Naive thymus-derived CD8-positive, alpha-beta T cell (primary cell): ENCODE results near the gene HOXA1. TPM values are rescaled to one million over a fixed set of nuclear protein-coding genes. Genes with fewer than 3 reads are reported as not detected.

Experiments used
- ATAC-seq, 2 donors: fragments of 150-1000 bp; cut with Tn5 transposase in 1 of 2; sonication (Bioruptor Pico), chemical (Tn5 transposase) in 1 of 2; 1 replicate in 1 of 2; 2 replicates in 1 of 2; pipeline ENCODE4 v1.10.0; 2021; ENCODE audit warnings: mild to moderate bottlenecking in 2 of 2, moderate library complexity in 2 of 2
- POLR2A ChIA-PET: fragments of 350-600 bp; sonication (Branson Sonifier 250); formaldehyde crosslinking; loops from one replicate; lab custom pipeline; 2021; ENCODE audit warnings: antibody characterized with exemption; lab: Charles Lee
- DNase-seq, 10 donors: peaks; one replicate each; pipeline versions ENCODE4 v3.0.0 to v3.0.0-alpha.2; 2020 to 2022
- H3K27ac Mint-ChIP-seq, 10 donors: one replicate each; pipeline ENCODE4 v1.8.0; 2020 to 2022; ENCODE audit warnings: mild to moderate bottlenecking in 10 of 10, mixed read lengths in 10 of 10, moderate library complexity in 4 of 10, inconsistent platforms in 1 of 10
- H3K27me3 Mint-ChIP-seq, 5 donors: one replicate each; pipeline ENCODE4 v1.8.0; 2021 to 2022; ENCODE audit warnings: mixed read lengths in 5 of 5
- H3K36me3 Mint-ChIP-seq, 3 donors: one replicate each; pipeline ENCODE4 v1.8.0; 2020 to 2022; ENCODE audit warnings: mixed read lengths in 3 of 3, mild to moderate bottlenecking in 2 of 3, inconsistent platforms in 1 of 3
- H3K4me1 Mint-ChIP-seq, 4 donors: one replicate each; pipeline ENCODE4 v1.8.0; 2021 to 2022; ENCODE audit warnings: mixed read lengths in 4 of 4
- H3K4me3 Mint-ChIP-seq, 10 donors: one replicate each; pipeline ENCODE4 v1.8.0; 2020 to 2022; ENCODE audit warnings: mild to moderate bottlenecking in 10 of 10, mixed read lengths in 10 of 10, moderate library complexity in 6 of 10, inconsistent platforms in 1 of 10
- H3K9me3 Mint-ChIP-seq, 9 donors: one replicate each; pipeline ENCODE4 v1.8.0; 2020 to 2022; ENCODE audit warnings: mixed read lengths in 9 of 9, mild to moderate bottlenecking in 3 of 9, inconsistent platforms in 1 of 9, moderate library complexity in 1 of 9
- polyA plus RNA-seq, 3 donors: library from polyadenylated mRNA; unstranded; fragments of 300-500 nt; fragmentation: Illumina TruSeq; gene quantifications; one replicate each; pipeline ENCODE4 v1.2.3, GENCODE V29; 2021
- total RNA-seq, 8 experiments: library from RNA in 2 of 8; stranded (reverse) in 2 of 8; gene quantifications; one replicate each; pipeline ENCODE4 v1.2.3 and lab custom pipeline; 2021 to 2026

Gene HOXA1
- total and polyA plus RNA-seq, 5 experiments from 2014 or later = 0.15 to 0.68 (median 0.41) TPM; not detected in 1

GRCh38 chr7:27112361-27112760, 16.6 kb upstream of the HOXA1 start:
- Mint-ChIP-seq H3K27me3 (peaks cover 2 to 13% (median 6%) of the 10 kb centered on the region in 5 donors), H3K4me3 (no peak overlapping the region), H3K27ac (no peak overlapping the region), H3K36me3 (no peaks in the 10 kb centered on the region), H3K9me3 (no peaks in the 10 kb centered on the region), H3K4me1 (no peaks in the 10 kb centered on the region)
- DNase-seq (no peak), ATAC-seq (no peak)
- POLR2A ChIA-PET = no interaction called here

GRCh38 chr7:27111751-27112277, 16.0 kb upstream of the HOXA1 start:
- H3K4me3 Mint-ChIP-seq = no peak overlapping the region
- no peaks in the 10 kb centered on the region for H3K36me3 Mint-ChIP-seq
- DNase-seq = no peak
- H3K27ac Mint-ChIP-seq = no peak overlapping the region
- H3K4me1 Mint-ChIP-seq = no peaks in the 10 kb centered on the region
- peaks cover 2 to 16% (median 6%) of the 10 kb centered on the region in 5 donors for H3K27me3 Mint-ChIP-seq
- no peaks in the 10 kb centered on the region for H3K9me3 Mint-ChIP-seq
- POLR2A ChIA-PET = no interaction called here
- ATAC-seq = no peak

DNA sequence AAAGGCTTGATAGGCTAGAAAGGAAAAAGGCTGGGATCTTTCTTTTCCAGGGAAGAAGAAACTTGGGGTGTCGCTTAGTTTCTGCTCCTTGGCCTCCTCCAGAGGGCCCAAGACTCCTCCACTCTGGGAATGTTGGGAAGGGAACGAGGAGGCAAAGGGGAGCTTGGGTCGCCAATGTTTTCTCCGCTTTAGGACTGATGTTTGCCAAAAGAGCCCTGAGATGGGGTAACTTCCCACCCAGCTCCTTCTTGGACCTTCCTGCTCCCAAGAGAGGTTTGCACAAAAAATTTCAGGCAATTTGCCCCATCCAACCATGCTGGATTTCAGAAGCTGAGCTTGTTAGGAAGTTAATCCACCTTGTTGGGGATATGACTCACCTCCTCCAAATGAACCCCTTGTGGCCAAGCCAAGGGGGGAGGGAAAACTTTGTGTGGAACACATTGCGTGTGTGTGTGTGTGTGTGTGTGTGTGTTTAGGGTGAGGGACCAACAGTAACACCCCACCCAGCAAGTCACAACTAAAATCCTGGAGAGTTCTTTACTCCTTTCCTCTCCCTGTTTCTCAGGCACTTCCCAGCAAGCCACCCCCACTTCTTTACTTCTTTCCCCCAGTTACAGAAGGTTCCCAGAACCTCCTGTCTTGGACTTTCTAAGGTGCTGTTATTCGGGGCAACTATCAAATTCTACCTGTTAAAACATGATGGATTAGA, 15.4 kb upstream of the HOXA1 start:
- Mint-ChIP-seq H3K36me3 (no peaks in the 10 kb centered on the region), H3K4me3 (no peak overlapping the region), H3K4me1 (no peaks in the 10 kb centered on the region), H3K9me3 (no peaks in the 10 kb centered on the region), H3K27me3 (peaks cover 2 to 16% (median 7%) of the 10 kb centered on the region in 5 donors), H3K27ac (no peak overlapping the region)
- ATAC-seq (no peak), DNase-seq (no peak)
- POLR2A ChIA-PET = no interaction called here

- DNase-seq (no peak), ATAC-seq (no peak)
- Mint-ChIP-seq H3K4me3 (no peak overlapping the region), H3K27me3 (peaks cover 2 to 24% (median 10%) of the 10 kb centered on the region in 5 donors), H3K4me1 (no peaks in the 10 kb centered on the region), H3K9me3 (no peaks in the 10 kb centered on the region), H3K36me3 (no peaks in the 10 kb centered on the region), H3K27ac (no peak overlapping the region)
- POLR2A ChIA-PET = no interaction called here
Observed at GRCh38 chr7:27110186-27111031, 14.6 kb upstream of the HOXA1 start.

DNA sequence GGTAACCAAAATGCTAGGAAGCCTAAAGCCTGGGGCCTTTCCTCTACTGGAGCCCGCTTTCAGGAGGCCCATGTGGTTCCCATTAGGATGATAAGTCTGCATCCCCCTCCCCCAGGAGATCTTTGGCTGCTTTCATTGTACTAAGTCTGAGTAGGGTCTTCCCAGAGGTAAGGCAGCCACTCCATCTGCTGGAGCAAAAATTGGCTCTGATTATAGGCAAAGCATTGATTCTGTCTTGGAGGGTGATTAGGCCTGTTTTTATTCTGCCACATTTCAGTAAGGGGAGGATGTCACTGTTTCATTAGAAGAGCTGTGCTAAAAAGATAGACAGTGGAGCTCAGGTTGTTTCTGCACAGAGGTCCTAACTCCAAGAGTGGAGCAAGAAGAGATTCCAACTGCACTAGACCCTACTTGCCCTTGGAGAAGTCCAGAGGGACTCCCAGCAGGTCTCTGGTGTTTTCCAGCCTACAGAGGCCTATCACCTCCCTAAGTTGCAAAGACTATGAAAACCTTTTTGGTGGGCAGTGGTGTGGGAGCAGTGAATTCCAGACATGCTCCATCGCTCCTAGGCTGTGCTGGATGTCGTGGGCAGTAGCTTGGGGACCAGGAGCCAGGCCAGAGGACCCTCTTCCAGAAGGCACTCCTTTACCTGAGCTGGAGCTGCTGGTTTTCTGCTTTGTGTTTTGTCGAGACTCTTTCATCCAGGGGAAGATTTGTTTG, 13.8 kb upstream of the HOXA1 start:
- no peak for ATAC-seq
- H3K27me3 Mint-ChIP-seq = peaks cover 2 to 31% (median 18%) of the 10 kb centered on the region in 5 donors
- POLR2A ChIA-PET = no interaction called here
- no peaks in the 10 kb centered on the region for H3K4me1 Mint-ChIP-seq
- H3K9me3 Mint-ChIP-seq = no peaks in the 10 kb centered on the region
- no peak overlapping the region for H3K27ac Mint-ChIP-seq
- H3K36me3 Mint-ChIP-seq = no peaks in the 10 kb centered on the region
- no peak for DNase-seq
- no peak overlapping the region for H3K4me3 Mint-ChIP-seq

- H3K36me3 Mint-ChIP-seq = peaks cover 0 to 2% (median 0%) of the 10 kb centered on the region in 3 donors
- POLR2A ChIA-PET = no interaction called here
- no peak overlapping the region for H3K4me3 Mint-ChIP-seq
- no peaks in the 10 kb centered on the region for H3K9me3 Mint-ChIP-seq
- no peak for DNase-seq
- ATAC-seq = no peak
- H3K27me3 Mint-ChIP-seq = peaks cover 10 to 42% (median 24%) of the 10 kb centered on the region in 5 donors
- peaks cover 3 to 5% (median 3%) of the 10 kb centered on the region in 4 donors for H3K4me1 Mint-ChIP-seq
- H3K27ac Mint-ChIP-seq = no peak overlapping the region
Observed at GRCh38 chr7:27108390-27109127, 12.8 kb upstream of the HOXA1 start.

DNA sequence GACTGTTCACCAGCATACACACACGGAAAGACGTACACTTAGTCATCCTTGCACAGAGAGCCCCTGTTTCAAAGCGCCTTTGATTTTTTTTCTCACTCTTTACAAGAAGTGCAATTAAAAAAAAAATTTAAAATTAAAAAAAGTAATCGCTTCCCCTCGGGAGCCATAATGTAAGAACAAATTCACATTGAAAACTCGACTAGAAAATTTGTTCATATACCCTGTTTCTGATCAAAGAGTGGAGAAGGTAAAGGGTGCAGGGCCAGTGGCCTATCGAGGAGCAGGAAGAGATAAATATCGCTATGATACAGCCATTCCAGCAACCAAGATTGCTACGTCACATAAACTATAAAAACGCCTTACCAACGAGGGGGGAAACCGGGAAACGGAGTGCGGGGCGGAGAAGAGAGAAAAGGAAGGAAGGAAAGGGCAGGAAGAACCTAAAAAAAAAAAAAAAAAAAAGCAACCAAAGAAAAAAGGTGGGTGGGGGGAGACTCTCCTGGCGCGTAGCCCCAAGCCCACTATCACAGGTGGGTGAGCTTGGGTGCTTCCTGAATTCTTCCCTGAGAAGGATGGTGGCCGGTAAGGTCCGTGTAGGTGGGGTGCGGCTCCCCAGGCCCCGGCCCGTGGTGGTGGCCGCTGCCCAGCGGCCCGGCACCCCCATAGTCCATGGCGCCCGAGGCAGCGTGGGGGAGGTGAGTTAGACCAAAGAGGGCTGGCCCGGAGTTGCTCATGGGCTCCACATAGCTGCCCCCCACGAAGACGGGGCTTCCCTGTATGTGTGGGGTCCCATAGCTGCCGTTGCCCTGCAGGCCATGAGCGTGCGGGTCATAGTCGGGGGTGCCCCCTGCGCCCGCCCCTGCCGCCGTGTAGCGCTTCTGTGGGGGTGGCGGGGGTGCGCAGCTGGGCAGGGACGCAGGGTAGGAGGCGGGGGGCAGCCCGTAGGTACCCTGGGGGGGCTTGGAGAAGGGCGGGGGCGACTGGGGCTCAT, 11.9 kb upstream of the HOXA1 start:
- no peak overlapping the region for H3K27ac Mint-ChIP-seq

DNA sequence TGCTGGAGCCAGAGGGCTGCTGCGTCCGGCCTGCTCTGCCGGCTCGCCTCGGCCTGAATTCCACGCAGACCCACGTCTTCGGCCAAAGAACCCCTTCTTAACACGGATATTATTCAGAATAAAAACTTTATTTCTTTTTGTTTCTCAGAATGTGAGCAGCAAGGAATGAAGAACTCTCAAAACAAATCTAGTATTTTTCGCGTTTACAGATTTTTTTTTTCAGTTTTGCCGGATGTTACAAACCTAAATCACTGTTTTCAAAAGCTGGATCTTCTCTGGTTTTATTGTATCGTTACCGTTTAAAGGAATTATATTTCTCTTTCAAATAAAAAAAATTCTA, 11.1 kb upstream of the HOXA1 start:
- Mint-ChIP-seq H3K27me3 (peaks cover 21 to 59% (median 38%) of the 10 kb centered on the region in 5 donors), H3K4me1 (peaks cover 8 to 20% (median 15%) of the 10 kb centered on the region in 4 donors), H3K36me3 (peaks cover 0 to 6% (median 0%) of the 10 kb centered on the region in 3 donors), H3K9me3 (peaks cover 0 to 4% (median 0%) of the 10 kb centered on the region in 9 donors), H3K4me3 (no peak overlapping the region), H3K27ac (no peak overlapping the region)
- POLR2A ChIA-PET = no interaction called here
- ATAC-seq (no peak), DNase-seq (no peak)

More for the DNA sequence above, 11.9 kb upstream of the HOXA1 start:
- ATAC-seq (no peak), DNase-seq (no peak)
- Mint-ChIP-seq H3K9me3 (peaks cover 0 to 4% (median 0%) of the 10 kb centered on the region in 9 donors), H3K27me3 (peaks cover 15 to 51% (median 32%) of the 10 kb centered on the region in 5 donors), H3K36me3 (peaks cover 0 to 5% (median 0%) of the 10 kb centered on the region in 3 donors), H3K4me3 (no peak overlapping the region), H3K4me1 (peaks cover 7 to 12% (median 9%) of the 10 kb centered on the region in 4 donors)
- POLR2A ChIA-PET = no interaction called here

GRCh38 chr7:27106181-27106900, 10.5 kb upstream of the HOXA1 start:
- Mint-ChIP-seq H3K27me3 (peaks cover 25 to 64% (median 42%) of the 10 kb centered on the region in 5 donors), H3K36me3 (peaks cover 0 to 11% (median 3%) of the 10 kb centered on the region in 3 donors), H3K4me3 (no peak overlapping the region), H3K27ac (no peak overlapping the region), H3K4me1 (peaks cover 8 to 24% (median 18%) of the 10 kb centered on the region in 4 donors), H3K9me3 (peaks cover 0 to 4% (median 0%) of the 10 kb centered on the region in 9 donors)
- ATAC-seq (no peak), DNase-seq (no peak)
- POLR2A ChIA-PET = no interaction called here

DNA sequence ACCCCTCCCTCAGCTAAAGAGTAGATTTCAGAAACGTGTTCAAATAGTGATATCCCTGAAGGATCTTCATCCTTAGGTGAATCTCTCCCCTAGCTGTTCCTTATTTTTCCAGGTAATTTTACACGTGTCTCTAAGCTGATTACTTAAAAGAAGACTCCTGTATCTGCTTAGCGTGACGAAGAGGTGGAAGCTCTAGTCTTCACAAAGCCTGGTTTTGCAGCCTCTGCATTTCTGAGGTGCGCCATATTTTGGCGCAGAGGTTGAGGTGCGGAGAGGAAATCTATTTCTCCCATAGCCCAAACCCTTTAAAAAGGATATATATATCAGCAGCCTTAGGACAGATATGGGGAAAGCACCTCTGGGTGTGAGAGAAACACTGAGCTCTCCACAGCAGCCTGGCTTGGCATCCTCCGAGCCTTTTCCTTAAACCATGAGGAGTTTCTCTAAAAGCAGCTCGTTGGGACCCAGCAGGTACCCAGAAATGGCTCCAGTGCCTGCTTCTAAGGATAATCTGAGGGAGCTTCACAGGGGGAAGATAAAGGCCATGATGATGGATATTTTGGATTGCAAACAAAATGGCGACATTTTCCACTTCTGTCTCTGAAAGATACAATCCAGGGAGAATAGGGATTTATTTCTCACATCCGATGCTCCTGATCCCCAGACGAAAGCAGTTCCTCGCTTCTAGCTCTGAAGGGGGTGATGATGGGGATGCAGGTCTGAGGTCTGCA, 9.7 kb upstream of the HOXA1 start:
- Mint-ChIP-seq H3K27me3 (peaks cover 33 to 73% (median 48%) of the 10 kb centered on the region in 5 donors), H3K4me1 (peaks cover 8 to 24% (median 18%) of the 10 kb centered on the region in 4 donors), H3K36me3 (peaks cover 2 to 13% (median 9%) of the 10 kb centered on the region in 3 donors), H3K4me3 (no peak overlapping the region), H3K9me3 (peaks cover 0 to 4% (median 0%) of the 10 kb centered on the region in 9 donors), H3K27ac (no peak overlapping the region)
- DNase-seq (no peak), ATAC-seq (no peak)
- POLR2A ChIA-PET = no interaction called here
